ENCODE data around the gene TSNAXIP1. TPM values are rescaled to one million over a fixed set of nuclear protein-coding genes. Genes with fewer than 3 reads are reported as not detected.
A peak's percentile ranks its signal among the peaks of the same experiment; 100 is the strongest.

Gene TSNAXIP1
- total RNA-seq, 1 donor from 2014 or later, result 6.6 TPM

DNA sequence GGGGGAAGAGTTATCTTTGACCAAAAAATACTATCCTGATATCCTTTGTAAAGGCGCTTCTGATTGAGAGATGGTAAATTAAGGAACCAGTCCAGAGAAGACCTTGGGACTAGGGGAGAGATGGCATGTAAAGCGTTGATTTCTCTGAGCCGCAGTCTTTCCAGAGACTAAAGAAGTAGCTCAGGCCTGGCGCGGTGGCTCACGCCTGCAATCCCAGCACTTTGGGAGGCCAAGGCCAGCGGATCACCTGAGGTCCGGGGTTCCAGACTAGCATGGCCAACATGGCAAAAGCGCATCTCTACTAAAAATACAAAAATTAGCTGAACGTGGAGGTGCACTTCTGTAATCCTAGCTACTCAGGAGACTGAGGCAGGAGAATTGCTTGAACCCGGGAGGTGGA is 41.4 kb downstream of the TSNAXIP1 start:
- no peaks in the 10 kb centered on the region for H3K9me3 Mint-ChIP-seq
- no peak overlapping the region for H3K27ac Mint-ChIP-seq (ENCODE audit: unreplicated experiment)
- no peaks in the 10 kb centered on the region for H3K27me3 Mint-ChIP-seq (ENCODE audit: low read depth)
- H3K4me3 Mint-ChIP-seq, result peak overlapping the region; percentile 98
- H3K36me3 Mint-ChIP-seq (ENCODE audit: low read depth), result no peaks in the 10 kb centered on the region
- no peak for DNase-seq (ENCODE audit: low read depth, low spot score)
- H3K4me1 Mint-ChIP-seq, result peaks cover 41% of the 10 kb centered on the region
- TF ChIP-seq, protein P1, sequence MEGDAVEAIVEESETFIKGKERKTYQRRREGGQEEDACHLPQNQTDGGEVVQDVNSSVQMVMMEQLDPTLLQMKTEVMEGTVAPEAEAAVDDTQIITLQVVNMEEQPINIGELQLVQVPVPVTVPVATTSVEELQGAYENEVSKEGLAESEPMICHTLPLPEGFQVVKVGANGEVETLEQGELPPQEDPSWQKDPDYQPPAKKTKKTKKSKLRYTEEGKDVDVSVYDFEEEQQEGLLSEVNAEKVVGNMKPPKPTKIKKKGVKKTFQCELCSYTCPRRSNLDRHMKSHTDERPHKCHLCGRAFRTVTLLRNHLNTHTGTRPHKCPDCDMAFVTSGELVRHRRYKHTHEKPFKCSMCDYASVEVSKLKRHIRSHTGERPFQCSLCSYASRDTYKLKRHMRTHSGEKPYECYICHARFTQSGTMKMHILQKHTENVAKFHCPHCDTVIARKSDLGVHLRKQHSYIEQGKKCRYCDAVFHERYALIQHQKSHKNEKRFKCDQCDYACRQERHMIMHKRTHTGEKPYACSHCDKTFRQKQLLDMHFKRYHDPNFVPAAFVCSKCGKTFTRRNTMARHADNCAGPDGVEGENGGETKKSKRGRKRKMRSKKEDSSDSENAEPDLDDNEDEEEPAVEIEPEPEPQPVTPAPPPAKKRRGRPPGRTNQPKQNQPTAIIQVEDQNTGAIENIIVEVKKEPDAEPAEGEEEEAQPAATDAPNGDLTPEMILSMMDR (conservative IDR thresholded peaks at IDR 0.05), result no peak

DNA sequence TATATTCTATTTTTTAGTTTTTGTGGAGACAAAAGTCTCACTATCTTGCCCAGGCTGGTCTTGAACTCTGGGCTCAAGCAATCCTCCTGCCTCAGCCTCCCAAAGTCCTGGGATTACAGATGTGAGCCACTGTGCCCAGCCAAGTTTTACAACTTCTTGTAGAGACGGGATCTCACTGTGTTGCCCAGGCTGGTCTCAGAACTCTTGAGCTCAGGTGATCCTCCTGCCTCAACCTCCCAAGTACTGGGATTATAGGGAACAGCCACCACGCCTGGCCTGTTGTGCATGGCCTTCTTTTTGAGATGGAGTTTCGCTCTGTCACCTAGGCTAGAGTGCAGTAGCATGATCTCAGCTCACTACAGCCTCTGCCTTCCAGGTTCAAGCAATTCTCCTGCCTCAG is 47.0 kb downstream of the TSNAXIP1 start:
- Mint-ChIP-seq H3K4me3 (no peak overlapping the region), H3K4me1 (peaks cover 23% of the 10 kb centered on the region), H3K36me3 (ENCODE audit: low read depth) (no peaks in the 10 kb centered on the region), H3K9me3 (no peaks in the 10 kb centered on the region), H3K27me3 (ENCODE audit: low read depth) (no peaks in the 10 kb centered on the region), H3K27ac (ENCODE audit: unreplicated experiment) (no peak overlapping the region)
- DNase-seq (ENCODE audit: low read depth, low spot score), result no peak
- TF ChIP-seq, protein P1 (conservative IDR thresholded peaks at IDR 0.05), result no peak

DNA sequence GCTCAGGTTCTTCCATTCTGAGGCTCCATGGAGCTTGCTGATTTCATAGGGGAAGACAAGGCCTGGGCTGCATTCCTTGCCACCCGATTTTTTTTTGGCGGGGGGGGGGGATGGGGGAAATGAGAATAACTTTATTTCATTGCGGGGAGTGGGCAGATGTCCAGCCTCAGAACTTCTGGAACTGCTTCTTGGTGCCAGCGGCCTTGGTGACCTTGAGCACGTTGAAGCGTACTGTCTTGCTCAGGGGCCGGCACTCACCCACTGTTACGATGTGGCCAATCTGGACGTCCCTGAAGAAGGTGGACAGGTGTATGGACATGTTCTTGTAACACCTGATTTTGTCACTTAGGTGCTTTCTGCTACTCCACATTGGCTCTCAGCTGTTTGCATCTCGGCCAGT is 49.1 kb downstream of the TSNAXIP1 start:
- no peak for DNase-seq (ENCODE audit: low read depth, low spot score)
- H3K27ac Mint-ChIP-seq (ENCODE audit: unreplicated experiment), result no peak overlapping the region
- TF ChIP-seq, protein P1 (conservative IDR thresholded peaks at IDR 0.05), result no peak
- no peaks in the 10 kb centered on the region for H3K9me3 Mint-ChIP-seq
- H3K27me3 Mint-ChIP-seq (ENCODE audit: low read depth), result no peaks in the 10 kb centered on the region
- peaks cover 24% of the 10 kb centered on the region for H3K4me1 Mint-ChIP-seq
- no peak overlapping the region for H3K4me3 Mint-ChIP-seq
- no peaks in the 10 kb centered on the region for H3K36me3 Mint-ChIP-seq (ENCODE audit: low read depth)

DNA sequence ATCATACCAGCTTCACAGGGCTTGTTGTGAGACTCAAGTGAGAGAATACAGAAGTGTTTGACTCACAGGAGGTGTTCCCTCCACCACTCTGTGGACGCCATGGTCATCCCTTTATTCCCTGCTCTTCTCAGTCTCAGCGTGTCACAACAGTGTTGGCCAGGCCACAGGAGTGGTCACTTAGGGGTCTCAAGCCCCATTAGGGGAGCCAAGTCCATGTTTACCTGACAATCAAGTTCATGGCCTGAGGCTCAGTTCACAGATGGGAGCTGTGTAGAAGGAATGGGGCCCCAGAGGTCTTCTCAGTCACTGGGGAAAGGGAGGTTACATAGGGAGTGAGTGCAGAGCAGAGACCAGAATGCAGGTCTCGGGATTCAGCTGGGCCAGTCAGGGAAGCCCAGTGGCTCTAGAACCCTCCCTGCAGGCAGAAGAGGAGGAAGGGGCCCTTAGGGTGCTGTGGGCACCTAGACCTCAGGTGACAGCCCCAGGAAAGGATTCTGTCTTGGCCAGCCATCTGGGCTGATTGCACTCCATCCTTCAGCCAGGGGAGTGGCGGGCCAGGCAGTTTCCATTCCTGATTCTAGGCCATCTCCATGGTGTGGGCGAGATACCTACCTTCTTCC is 50.3 kb downstream of the TSNAXIP1 start:
- Mint-ChIP-seq H3K27me3 (ENCODE audit: low read depth) (no peaks in the 10 kb centered on the region), H3K27ac (ENCODE audit: unreplicated experiment) (no peak overlapping the region), H3K9me3 (no peaks in the 10 kb centered on the region), H3K36me3 (ENCODE audit: low read depth) (no peaks in the 10 kb centered on the region), H3K4me3 (no peak overlapping the region), H3K4me1 (peaks cover 32% of the 10 kb centered on the region)
- no peak for DNase-seq (ENCODE audit: low read depth, low spot score)
- TF ChIP-seq, protein P1 (conservative IDR thresholded peaks at IDR 0.05), result no peak

DNA sequence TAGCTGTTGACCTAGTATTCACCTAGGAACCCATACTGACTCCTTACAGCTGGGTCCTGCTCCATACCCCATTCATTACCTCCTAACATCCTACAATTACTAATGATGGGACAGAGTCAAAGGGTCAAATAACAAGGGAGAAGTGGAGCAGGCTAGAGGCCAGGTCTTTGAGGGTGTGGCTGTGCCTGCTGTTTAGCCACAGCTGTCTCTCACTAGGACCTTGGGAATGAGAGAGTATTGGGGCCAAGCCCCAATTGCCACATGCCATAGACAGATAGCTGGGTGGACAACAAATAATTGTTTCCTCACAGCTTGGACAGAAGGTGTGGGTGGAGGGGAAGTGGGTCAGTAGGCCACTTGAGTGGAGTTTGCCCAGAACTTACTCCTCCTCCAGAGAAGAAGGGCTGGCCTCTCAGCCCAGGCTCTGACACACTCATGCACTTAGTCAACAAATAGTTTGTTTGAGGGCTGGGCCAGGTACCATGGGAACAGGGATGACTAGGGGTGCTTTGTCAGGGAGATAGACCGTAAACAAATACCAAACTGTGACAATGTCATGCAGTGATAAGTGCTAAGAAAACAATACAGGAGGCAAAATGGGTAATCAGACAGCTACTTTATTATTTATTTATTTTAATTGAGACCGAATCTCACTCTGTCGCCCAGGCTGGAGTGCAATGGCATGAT is 51.0 kb downstream of the TSNAXIP1 start:
- TF ChIP-seq, protein P1 (conservative IDR thresholded peaks at IDR 0.05), result no peak
- peaks cover 32% of the 10 kb centered on the region for H3K4me1 Mint-ChIP-seq
- no peaks in the 10 kb centered on the region for H3K27me3 Mint-ChIP-seq (ENCODE audit: low read depth)
- H3K4me3 Mint-ChIP-seq, result no peak overlapping the region
- no peaks in the 10 kb centered on the region for H3K36me3 Mint-ChIP-seq (ENCODE audit: low read depth)
- H3K27ac Mint-ChIP-seq (ENCODE audit: unreplicated experiment), result peak overlapping the region; percentile 8
- no peak for DNase-seq (ENCODE audit: low read depth, low spot score)
- H3K9me3 Mint-ChIP-seq, result no peaks in the 10 kb centered on the region
